ENCODE results near the gene FAM162A. TPM values are rescaled to one million over a fixed set of nuclear protein-coding genes. Genes with fewer than 3 reads are reported as not detected.
A peak's percentile ranks its signal among the peaks of the same experiment; 100 is the strongest.

FAM162A gene
- polyA plus RNA-seq, 12 donors: 33.4 to 43.4 (median 37.8) TPM; not detected in 1

- no peak for DNase-seq
Observed at GRCh38 chr3:122377975-122378374, 6.0 kb upstream of the FAM162A start.

GRCh38 chr3:122382888-122383666 lies 905 bp upstream of the FAM162A start, which contains the start of gene MIX23:
Gene MIX23 (minus strand): TSS chr3:122383231. CDS start chr3:122383224, 7 bp downstream.
- DNase-seq: peak; percentile 90

- no peak for DNase-seq
Observed at GRCh38 chr3:122387709-122388108, 3.7 kb downstream of the FAM162A start.

GRCh38 chr3:122389197-122389596 lies 5.2 kb downstream of the FAM162A start:
- no peak for DNase-seq

GRCh38 chr3:122389892-122390291 lies 5.9 kb downstream of the FAM162A start:
- DNase-seq: no peak

- DNase-seq: no peak
Observed at GRCh38 chr3:122390665-122391064, 6.7 kb downstream of the FAM162A start.

GRCh38 chr3:122391681-122392446 lies 7.9 kb downstream of the FAM162A start:
- no peak for DNase-seq

GRCh38 chr3:122392868-122393844 lies 9.2 kb downstream of the FAM162A start:
- DNase-seq: no peak

GRCh38 chr3:122394173-122394572 lies 10.2 kb downstream of the FAM162A start:
- DNase-seq: no peak

GRCh38 chr3:122395582-122395981 lies 11.6 kb downstream of the FAM162A start:
- DNase-seq: no peak

- DNase-seq: no peak
Observed at GRCh38 chr3:122396511-122396910, 12.5 kb downstream of the FAM162A start.

- DNase-seq: no peak
Observed at GRCh38 chr3:122397201-122397600, 13.2 kb downstream of the FAM162A start.

- no peak for DNase-seq
Observed at GRCh38 chr3:122398920-122399319, 14.9 kb downstream of the FAM162A start.

GRCh38 chr3:122403489-122403888 lies 19.5 kb downstream of the FAM162A start:
- no peak for DNase-seq

GRCh38 chr3:122405015-122405414 lies 21.0 kb downstream of the FAM162A start:
- DNase-seq: no peak

GRCh38 chr3:122406198-122406597 lies 22.2 kb downstream of the FAM162A start:
- DNase-seq: no peak

GRCh38 chr3:122407946-122408345 lies 24.0 kb downstream of the FAM162A start:
- no peak for DNase-seq

- no peak for DNase-seq
Observed at GRCh38 chr3:122409446-122409845, 25.5 kb downstream of the FAM162A start.

- DNase-seq: no peak
Observed at GRCh38 chr3:122410111-122410510, 26.1 kb downstream of the FAM162A start.

GRCh38 chr3:122410639-122411038 lies 26.7 kb downstream of the FAM162A start:
- no peak for DNase-seq

- DNase-seq: no peak
Observed at GRCh38 chr3:122414391-122414790, 30.4 kb downstream of the FAM162A start.

Measured in muscle of arm (tissue), 12 donors.